Measurements from ENCODE around the gene AUTS2. TPM values are rescaled to one million over a fixed set of nuclear protein-coding genes. Genes with fewer than 3 reads are reported as not detected.
A peak's percentile ranks its signal among the peaks of the same experiment; 100 is the strongest.
"Not testable (repeated sequence)": the region's sequence is repeated elsewhere in the genome, so short reads cannot be mapped to it uniquely, and the experiment has no call there.

AUTS2 gene
- total RNA-seq, 6 donors from 2014 or later = 38.9 to 151 (median 55.8) TPM

GRCh38 chr7:70805360-70805759, 1207.1 kb downstream of the AUTS2 start:
- H3K4me3 ChIP-seq = no peak overlapping the region
- 70 to 77% methylated on average over 7 of the region's 7 CpGs for WGBS, 2 donors
- no peaks in the 10 kb centered on the region for H3K36me3 ChIP-seq
- DNase-seq = no peak
- TF ChIP-seq POLR2AphosphoS5 (IDR thresholded peaks at IDR 0.05) (no peak), POLR2A (IDR thresholded peaks at IDR 0.05) (no peak), CTCF (IDR thresholded peaks at IDR 0.05) (no peak), EP300 (IDR thresholded peaks at IDR 0.05) (no peak)
- H3K4me1 ChIP-seq = no peaks in the 10 kb centered on the region
- no peak for ATAC-seq (ENCODE audit: low FRiP score in 2 of 2)
- H3K9me3 ChIP-seq = peaks cover under 1 to 17% (median 7%) of the 10 kb centered on the region in 4 donors
- no peak overlapping the region for H3K27ac ChIP-seq
- no peaks in the 10 kb centered on the region for H3K27me3 ChIP-seq

GRCh38 chr7:70807650-70808049, 1209.4 kb downstream of the AUTS2 start:
- peak in 1 of 2 donors; percentile 33 for DNase-seq
- Histone ChIP-seq H3K4me3 (no peak overlapping the region), H3K4me1 (no peaks in the 10 kb centered on the region), H3K27me3 (no peaks in the 10 kb centered on the region), H3K9me3 (peaks cover 0 to 4% (median 1%) of the 10 kb centered on the region in 4 donors), H3K27ac (no peak overlapping the region), H3K36me3 (no peaks in the 10 kb centered on the region)
- no peak for ATAC-seq (ENCODE audit: low FRiP score in 2 of 2)
- WGBS, 2 donors = 81 to 82% methylated on average over 9 to 11 of the region's 11 CpGs
- TF ChIP-seq CTCF (IDR thresholded peaks at IDR 0.05) (no peak), POLR2A (IDR thresholded peaks at IDR 0.05) (no peak), POLR2AphosphoS5 (IDR thresholded peaks at IDR 0.05) (no peak), EP300 (IDR thresholded peaks at IDR 0.05) (no peak)

- Histone ChIP-seq H3K27ac (no peak overlapping the region), H3K4me3 (no peak overlapping the region), H3K36me3 (no peaks in the 10 kb centered on the region), H3K27me3 (no peaks in the 10 kb centered on the region), H3K4me1 (no peaks in the 10 kb centered on the region), H3K9me3 (no peaks in the 10 kb centered on the region)
- ATAC-seq (ENCODE audit: low FRiP score in 2 of 2) (no peak), DNase-seq (no peak)
- TF ChIP-seq POLR2A (IDR thresholded peaks at IDR 0.05) (no peak), POLR2AphosphoS5 (IDR thresholded peaks at IDR 0.05) (no peak), EP300 (IDR thresholded peaks at IDR 0.05) (no peak), CTCF (IDR thresholded peaks at IDR 0.05) (no peak)
- 49 to 50% methylated on average over 6 of the region's 6 CpGs for WGBS, 2 donors
These were observed 1210.6 kb downstream of the AUTS2 start for GRCh38 chr7:70808876-70809275.

- Histone ChIP-seq H3K27me3 (no peaks in the 10 kb centered on the region), H3K4me3 (no peak overlapping the region), H3K9me3 (no peaks in the 10 kb centered on the region), H3K4me1 (no peaks in the 10 kb centered on the region), H3K36me3 (no peaks in the 10 kb centered on the region), H3K27ac (no peak overlapping the region)
- WGBS, 2 donors = 77 to 81% methylated on average over 3 of the region's 3 CpGs
- no peak for TF ChIP-seq EP300 (IDR thresholded peaks at IDR 0.05)
- TF ChIP-seq CTCF (IDR thresholded peaks at IDR 0.05) = no peak
- no peak for TF ChIP-seq POLR2AphosphoS5 (IDR thresholded peaks at IDR 0.05)
- TF ChIP-seq POLR2A (IDR thresholded peaks at IDR 0.05) = no peak
- no peak for DNase-seq
- no peak for ATAC-seq (ENCODE audit: low FRiP score in 2 of 2)
These were observed 1212.4 kb downstream of the AUTS2 start for GRCh38 chr7:70810558-70811139.

- H3K4me3 ChIP-seq = no peak overlapping the region
- H3K27me3 ChIP-seq = no peaks in the 10 kb centered on the region
- H3K36me3 ChIP-seq = no peaks in the 10 kb centered on the region
- no peak for ATAC-seq (ENCODE audit: low FRiP score in 2 of 2)
- TF ChIP-seq POLR2A (IDR thresholded peaks at IDR 0.05) = no peak
- no peak for TF ChIP-seq POLR2AphosphoS5 (IDR thresholded peaks at IDR 0.05)
- no peak for TF ChIP-seq CTCF (IDR thresholded peaks at IDR 0.05)
- TF ChIP-seq EP300 (IDR thresholded peaks at IDR 0.05) = no peak
- H3K4me1 ChIP-seq = no peaks in the 10 kb centered on the region
- 36 to 57% methylated on average over 3 of the region's 3 CpGs for WGBS, 2 donors
- peaks cover 0 to 9% (median 2%) of the 10 kb centered on the region in 4 donors for H3K9me3 ChIP-seq
- DNase-seq = no peak
- no peak overlapping the region for H3K27ac ChIP-seq
These were observed 1214.2 kb downstream of the AUTS2 start for GRCh38 chr7:70812511-70812910.

- not testable (repeated sequence) for ATAC-seq (ENCODE audit: low FRiP score in 2 of 2); H3K4me3 ChIP-seq; DNase-seq; H3K36me3 ChIP-seq; H3K27me3 ChIP-seq; H3K27ac ChIP-seq; H3K4me1 ChIP-seq; H3K9me3 ChIP-seq
- WGBS, 2 donors = 89 to 90% methylated on average over 6 of the region's 6 CpGs
These were observed 1224.2 kb downstream of the AUTS2 start for GRCh38 chr7:70822490-70822889.
